Measurements from ENCODE around the gene PKHD1.

GRCh38 chr6:51790946-51791345, 296.5 kb downstream of the PKHD1 start:
- TF ChIP-seq, protein P1, sequence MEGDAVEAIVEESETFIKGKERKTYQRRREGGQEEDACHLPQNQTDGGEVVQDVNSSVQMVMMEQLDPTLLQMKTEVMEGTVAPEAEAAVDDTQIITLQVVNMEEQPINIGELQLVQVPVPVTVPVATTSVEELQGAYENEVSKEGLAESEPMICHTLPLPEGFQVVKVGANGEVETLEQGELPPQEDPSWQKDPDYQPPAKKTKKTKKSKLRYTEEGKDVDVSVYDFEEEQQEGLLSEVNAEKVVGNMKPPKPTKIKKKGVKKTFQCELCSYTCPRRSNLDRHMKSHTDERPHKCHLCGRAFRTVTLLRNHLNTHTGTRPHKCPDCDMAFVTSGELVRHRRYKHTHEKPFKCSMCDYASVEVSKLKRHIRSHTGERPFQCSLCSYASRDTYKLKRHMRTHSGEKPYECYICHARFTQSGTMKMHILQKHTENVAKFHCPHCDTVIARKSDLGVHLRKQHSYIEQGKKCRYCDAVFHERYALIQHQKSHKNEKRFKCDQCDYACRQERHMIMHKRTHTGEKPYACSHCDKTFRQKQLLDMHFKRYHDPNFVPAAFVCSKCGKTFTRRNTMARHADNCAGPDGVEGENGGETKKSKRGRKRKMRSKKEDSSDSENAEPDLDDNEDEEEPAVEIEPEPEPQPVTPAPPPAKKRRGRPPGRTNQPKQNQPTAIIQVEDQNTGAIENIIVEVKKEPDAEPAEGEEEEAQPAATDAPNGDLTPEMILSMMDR (conservative IDR thresholded peaks at IDR 0.05; ENCODE audit: low read depth, low read length): no peak
- no peak for TF ChIP-seq EZH2phosphoT487 (IDR thresholded peaks at IDR 0.05; ENCODE audit: borderline replicate concordance, low read length)
